Erythroblast (primary cell): ENCODE results near the gene SDK2.

Experiments
- DNase-seq, 2 experiments: peaks; one replicate each; lab custom pipeline; 2025; lab: John Stamatoyannopoulos, UW
- GATA1 ChIP-seq: IDR thresholded peaks from 2 replicates; pipeline ENCODE4 v1.6.1; 2011; ENCODE audit warnings: low read depth, mild to moderate bottlenecking, control low read depth, low read length, moderate library complexity
- POLR2A ChIP-seq: IDR thresholded peaks from 2 replicates; pipeline ENCODE4 v1.6.1; 2011; ENCODE audit warnings: mild to moderate bottlenecking, low read length

SDK2 gene

GRCh38 chr17:73390851-73391250 is 253.4 kb downstream of the SDK2 start:
- TF ChIP-seq GATA1: no peak
- no peak for TF ChIP-seq POLR2A
- no peak for DNase-seq

DNA sequence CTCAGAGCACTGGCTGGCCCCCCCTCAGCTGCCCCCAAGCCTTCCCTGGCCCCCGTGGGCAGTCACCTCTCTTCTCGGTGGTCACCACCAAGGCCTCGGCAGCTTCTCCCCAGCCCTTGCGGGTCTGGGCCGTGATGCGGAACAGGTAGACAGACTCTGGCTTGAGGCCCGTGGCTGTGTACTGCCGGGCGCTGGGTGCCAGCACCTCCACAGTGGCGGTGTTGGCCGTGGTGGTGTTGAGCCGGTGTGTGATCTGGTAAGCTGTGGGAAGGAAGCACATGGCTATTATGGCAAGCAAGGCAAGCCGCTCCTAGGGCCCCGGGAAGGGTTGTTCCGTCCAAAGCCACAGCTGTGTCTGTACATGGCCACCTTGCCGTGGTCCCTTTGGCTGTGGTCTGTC is 254.0 kb downstream of the SDK2 start:
- TF ChIP-seq POLR2A (no peak), GATA1 (no peak)
- DNase-seq: no peak

- TF ChIP-seq POLR2A (no peak), GATA1 (no peak)
- DNase-seq: no peak
Observed at GRCh38 chr17:73389411-73389810, 254.8 kb downstream of the SDK2 start.

DNA sequence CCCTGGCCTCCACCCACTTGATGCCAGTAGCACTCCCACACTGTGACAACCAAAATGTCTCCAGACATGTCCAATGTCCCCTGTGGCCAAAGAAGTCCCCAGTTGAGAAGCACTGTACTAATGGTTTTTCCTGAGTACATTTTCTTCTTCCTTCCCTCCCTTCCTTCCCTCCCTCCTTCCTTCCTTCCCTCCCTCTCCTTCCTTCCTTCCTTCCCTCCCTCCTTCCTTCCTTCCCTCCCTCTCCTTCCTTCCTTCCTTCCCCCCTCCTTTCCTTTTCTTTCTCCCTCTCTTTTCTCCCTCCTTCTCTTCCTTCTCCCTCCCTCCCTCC is 255.7 kb downstream of the SDK2 start:
- DNase-seq: no peak
- TF ChIP-seq GATA1 (no peak), POLR2A (no peak)

DNA sequence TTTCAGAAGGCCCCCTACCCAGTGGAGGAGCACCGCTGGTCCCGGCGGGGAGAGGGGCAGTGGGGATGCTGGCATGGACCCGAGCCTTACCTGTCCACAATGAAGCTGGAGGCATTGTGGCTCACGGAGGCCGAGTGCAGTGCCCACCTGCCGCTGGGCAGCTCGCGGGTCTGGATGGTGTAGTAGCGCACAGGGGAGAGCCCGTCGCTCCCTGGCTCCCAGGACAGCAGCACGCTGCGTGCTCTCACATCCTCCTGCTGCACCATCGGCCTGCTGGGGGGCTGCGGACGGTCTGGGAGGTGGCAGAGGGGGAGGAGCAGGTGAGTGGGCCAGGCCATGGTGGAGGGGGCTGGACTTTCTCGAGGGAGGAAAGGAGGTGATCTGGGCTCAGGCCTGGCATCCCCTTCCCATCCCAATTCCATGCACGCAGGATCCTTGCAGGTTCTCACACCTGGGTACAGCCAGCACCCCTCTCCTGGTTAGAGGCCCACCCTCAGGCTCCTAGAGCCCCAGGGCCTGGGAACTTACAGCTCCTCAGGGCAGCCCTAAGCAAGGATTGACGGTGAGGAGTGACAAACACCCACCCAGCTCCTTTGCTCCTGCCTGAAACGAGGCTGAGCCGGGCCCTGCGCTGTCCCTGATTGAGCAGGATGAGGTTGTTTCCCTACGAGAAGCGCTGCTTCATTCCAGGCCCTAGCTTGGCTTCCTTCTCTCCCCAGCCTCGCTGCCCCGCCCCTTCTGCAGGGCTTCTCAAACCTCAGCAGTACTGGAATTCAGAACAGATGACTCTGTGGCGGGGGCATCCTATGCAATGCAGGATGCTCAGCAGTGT is 256.3 kb downstream of the SDK2 start:
- TF ChIP-seq POLR2A: no peak
- no peak for TF ChIP-seq GATA1
- no peak for DNase-seq

DNA sequence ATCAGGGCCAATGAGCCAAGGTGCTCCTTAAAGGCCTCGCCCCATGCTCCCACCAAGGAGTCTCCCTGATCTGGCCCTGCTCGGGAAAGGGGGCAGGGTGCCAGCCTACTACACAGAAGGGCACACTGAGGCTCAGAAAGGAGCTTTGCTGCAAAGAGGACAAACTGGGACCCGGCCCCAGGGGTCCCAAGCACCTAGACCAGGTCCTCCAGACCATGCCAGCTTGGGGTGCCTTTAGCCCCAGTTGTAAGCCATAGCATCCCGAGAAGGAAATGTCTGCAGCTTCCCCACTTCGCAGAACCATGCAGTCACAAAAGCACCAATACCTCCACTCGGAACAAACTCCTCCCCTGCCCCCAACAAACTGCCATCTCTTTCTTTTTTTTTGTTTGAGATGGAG is 257.7 kb downstream of the SDK2 start:
- no peak for TF ChIP-seq POLR2A
- no peak for TF ChIP-seq GATA1
- no peak for DNase-seq

- DNase-seq: no peak
- TF ChIP-seq POLR2A (no peak), GATA1 (no peak)
Observed at GRCh38 chr17:73384926-73385325, 259.3 kb downstream of the SDK2 start.

- DNase-seq: no peak
Observed at GRCh38 chr17:73380439-73381106, 263.7 kb downstream of the SDK2 start.

DNA sequence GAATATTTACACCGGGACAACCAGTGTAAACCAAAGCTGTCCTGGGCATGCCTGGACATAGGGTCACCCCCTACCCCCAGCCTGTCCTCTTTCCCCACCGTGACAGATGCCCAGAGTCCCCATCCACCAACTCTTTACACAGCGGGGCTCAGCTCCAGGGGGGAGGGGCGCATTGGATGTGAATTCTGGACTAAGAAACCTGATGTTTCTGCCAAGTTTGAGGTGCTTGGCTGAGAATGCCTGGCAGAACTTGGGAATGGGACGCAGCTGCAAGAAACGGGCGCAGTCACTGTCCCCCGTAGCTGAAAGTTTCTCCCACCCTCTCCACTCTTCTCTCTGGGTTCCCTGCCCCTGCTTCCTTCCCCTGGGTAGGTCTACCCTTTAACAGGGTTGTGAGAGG is 264.4 kb downstream of the SDK2 start:
- TF ChIP-seq POLR2A: no peak
- TF ChIP-seq GATA1: no peak
- DNase-seq: no peak

More at GRCh38 chr17:73380439-73381106, 263.7 kb downstream of the SDK2 start:
- TF ChIP-seq POLR2A (no peak), GATA1 (no peak)

- no peak for TF ChIP-seq GATA1
- TF ChIP-seq POLR2A: no peak
- no peak for DNase-seq
Observed at GRCh38 chr17:73378974-73379470, 265.2 kb downstream of the SDK2 start.

- no peak for DNase-seq
- no peak for TF ChIP-seq GATA1
- TF ChIP-seq POLR2A: no peak
Observed at GRCh38 chr17:73376636-73377035, 267.6 kb downstream of the SDK2 start.

DNA sequence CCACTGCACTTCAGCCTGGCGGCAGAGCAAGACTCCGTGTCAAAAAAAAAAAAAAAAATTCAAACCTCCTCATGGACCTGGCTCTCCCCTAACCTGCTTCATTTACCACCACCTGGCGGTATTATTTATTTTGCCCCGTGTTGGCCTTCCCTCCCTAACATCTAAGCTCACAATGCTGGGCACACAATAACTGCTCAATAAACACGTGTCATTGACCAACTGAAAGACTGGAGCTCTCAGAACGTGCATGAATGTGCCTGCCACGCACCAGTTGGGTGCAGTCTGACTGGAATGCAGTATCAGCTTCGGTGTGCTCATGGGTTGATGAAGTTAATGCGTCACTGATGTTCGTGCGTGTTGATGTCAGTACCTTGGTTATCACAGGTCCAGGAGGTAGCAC is 268.1 kb downstream of the SDK2 start:
- DNase-seq: no peak
- TF ChIP-seq GATA1 (no peak), POLR2A (no peak)

DNA sequence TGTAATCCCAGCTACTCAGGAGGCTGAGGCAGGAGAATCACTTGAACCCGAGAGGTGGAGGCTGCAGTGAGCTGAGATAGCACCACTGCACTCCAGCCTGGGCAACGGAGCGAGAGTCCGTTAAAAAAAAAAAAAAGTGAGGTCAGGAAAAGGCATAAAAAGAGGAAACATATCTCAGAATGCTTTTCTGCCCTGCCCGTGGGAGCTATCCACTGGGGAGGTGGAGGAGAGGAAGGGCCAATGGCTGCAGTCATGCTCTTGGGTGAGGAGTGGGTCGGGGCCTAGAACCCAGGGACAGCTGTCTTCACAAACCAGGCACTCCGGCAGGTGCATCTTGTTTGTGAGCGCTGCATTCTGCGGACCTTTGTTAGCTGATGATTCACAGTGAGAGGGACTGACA is 272.4 kb downstream of the SDK2 start:
- TF ChIP-seq POLR2A: no peak
- no peak for DNase-seq

- TF ChIP-seq GATA1 (no peak), POLR2A (no peak)
Observed at GRCh38 chr17:73371285-73371684, 273.0 kb downstream of the SDK2 start.

GRCh38 chr17:73369817-73370490 is 274.3 kb downstream of the SDK2 start:
- peak; percentile 82 to 90 for DNase-seq

More at GRCh38 chr17:73371285-73371684, 273.0 kb downstream of the SDK2 start:
- DNase-seq: no peak
